Measurements from ENCODE around the gene DPP6.

DNA sequence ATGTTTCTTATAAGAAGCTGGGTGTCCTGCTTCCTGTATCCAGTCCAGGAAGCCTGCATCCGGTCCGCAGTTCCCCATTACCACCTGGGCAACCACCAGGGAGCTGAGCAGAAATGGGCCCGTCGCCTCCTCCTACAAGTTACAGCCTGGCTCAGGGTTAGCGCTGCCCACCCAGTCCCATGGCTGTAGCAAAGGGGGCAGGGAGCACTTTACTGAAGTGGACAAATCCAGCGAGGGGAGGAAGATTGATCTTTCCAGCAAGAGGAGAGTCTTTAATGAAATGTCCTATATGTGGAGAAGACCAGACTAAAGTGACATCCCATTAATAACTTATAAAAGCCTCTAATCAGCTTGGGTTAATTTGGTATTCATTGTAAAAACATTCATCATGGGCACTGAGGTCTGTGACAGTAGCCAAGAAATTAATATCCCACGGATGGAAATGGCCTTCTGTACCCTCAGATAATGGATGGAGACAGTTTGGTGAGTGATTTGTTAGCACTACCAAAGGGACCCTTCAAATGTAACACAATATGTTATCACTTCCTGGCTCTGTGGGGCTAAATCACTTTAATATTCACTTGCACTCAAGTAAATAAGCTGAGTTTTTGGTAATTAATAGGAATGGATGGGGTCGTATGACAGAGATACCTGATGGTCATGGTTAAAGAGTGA is 627.3 kb downstream of the DPP6 start:
- TF ChIP-seq POLR2A (IDR thresholded peaks at IDR 0.05) (no peak), POLR2AphosphoS5 (IDR thresholded peaks at IDR 0.05) (no peak)
- TF ChIP-seq, protein P1, sequence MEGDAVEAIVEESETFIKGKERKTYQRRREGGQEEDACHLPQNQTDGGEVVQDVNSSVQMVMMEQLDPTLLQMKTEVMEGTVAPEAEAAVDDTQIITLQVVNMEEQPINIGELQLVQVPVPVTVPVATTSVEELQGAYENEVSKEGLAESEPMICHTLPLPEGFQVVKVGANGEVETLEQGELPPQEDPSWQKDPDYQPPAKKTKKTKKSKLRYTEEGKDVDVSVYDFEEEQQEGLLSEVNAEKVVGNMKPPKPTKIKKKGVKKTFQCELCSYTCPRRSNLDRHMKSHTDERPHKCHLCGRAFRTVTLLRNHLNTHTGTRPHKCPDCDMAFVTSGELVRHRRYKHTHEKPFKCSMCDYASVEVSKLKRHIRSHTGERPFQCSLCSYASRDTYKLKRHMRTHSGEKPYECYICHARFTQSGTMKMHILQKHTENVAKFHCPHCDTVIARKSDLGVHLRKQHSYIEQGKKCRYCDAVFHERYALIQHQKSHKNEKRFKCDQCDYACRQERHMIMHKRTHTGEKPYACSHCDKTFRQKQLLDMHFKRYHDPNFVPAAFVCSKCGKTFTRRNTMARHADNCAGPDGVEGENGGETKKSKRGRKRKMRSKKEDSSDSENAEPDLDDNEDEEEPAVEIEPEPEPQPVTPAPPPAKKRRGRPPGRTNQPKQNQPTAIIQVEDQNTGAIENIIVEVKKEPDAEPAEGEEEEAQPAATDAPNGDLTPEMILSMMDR (IDR thresholded peaks at IDR 0.05 in 8 of 11, conservative IDR thresholded peaks at IDR 0.05 in 3 of 11) = no peak
